Common myeloid progenitor, CD34-positive (primary cell): ENCODE measurements around the gene RNF13.
"Not testable (repeated sequence)": the region's sequence is repeated elsewhere in the genome, so short reads cannot be mapped to it uniquely, and the experiment has no call there.

ENCODE experiments used
- CTCF ChIA-PET: fragments of 350-600 bp; sonication (Branson Sonifier 250); formaldehyde crosslinking; loops from one replicate; lab custom pipeline; 2021; ENCODE audit warnings: antibody characterized with exemption; lab: Charles Lee
- POLR2A ChIA-PET: fragments of 350-600 bp; sonication (Branson Sonifier 250); formaldehyde crosslinking; loops from one replicate; lab custom pipeline; 2021; ENCODE audit warnings: antibody characterized with exemption; lab: Charles Lee
- DNase-seq, 3 donors: peaks; one replicate each; pipeline versions ENCODE4 v3.0.0 to v3.0.0-alpha.2; 2013
- H3K27ac ChIP-seq, 2 experiments: 1 replicate in 1 of 2; 2 replicates in 1 of 2; pipeline ENCODE4 v1.7.0; 2013; ENCODE audit warnings: inconsistent platforms in 2 of 2, low read length in 2 of 2, mild to moderate bottlenecking in 2 of 2, low read depth in 1 of 2, moderate library complexity in 1 of 2; ENCODE audit not compliant: severe bottlenecking in 2 of 2, insufficient read depth in 1 of 2, poor library complexity in 1 of 2
- H3K27me3 ChIP-seq, 5 experiments: replicated peaks in 2 of 5; 1 replicate in 3 of 5; 2 replicates in 2 of 5; pipeline versions ENCODE4 v1.6.1 to v1.7.0; 2013; ENCODE audit warnings: low read length in 4 of 5, mild to moderate bottlenecking in 2 of 5, moderate library complexity in 2 of 5, inconsistent platforms in 1 of 5; ENCODE audit not compliant: insufficient read depth in 5 of 5, control insufficient read depth in 4 of 5
- H3K36me3 ChIP-seq, 4 experiments: 1 replicate in 2 of 4; 2 replicates in 2 of 4; pipeline versions ENCODE4 v1.6.1 to v1.7.0; 2013; ENCODE audit warnings: low read length in 3 of 4, control low read depth in 1 of 4, mild to moderate bottlenecking in 1 of 4; ENCODE audit not compliant: control insufficient read depth in 4 of 4, insufficient read depth in 4 of 4
- H3K4me1 ChIP-seq, 4 experiments: 1 replicate in 3 of 4; 2 replicates in 1 of 4; pipeline versions ENCODE4 v1.6.1 to v1.7.1; 2013; ENCODE audit warnings: low read length in 3 of 4, mild to moderate bottlenecking in 3 of 4, control low read depth in 1 of 4, inconsistent platforms in 1 of 4, moderate library complexity in 1 of 4; ENCODE audit not compliant: control insufficient read depth in 4 of 4, insufficient read depth in 4 of 4; ENCODE audit errors: control extremely low read depth in 1 of 4
- H3K4me3 ChIP-seq, 7 experiments: 1 replicate in 4 of 7; 2 replicates in 3 of 7; pipeline versions ENCODE4 v1.5.1 to v1.7.0; 2013; ENCODE audit warnings: mild to moderate bottlenecking in 7 of 7, low read length in 6 of 7, moderate library complexity in 6 of 7, inconsistent platforms in 2 of 7, low read depth in 2 of 7, control low read depth in 1 of 7; ENCODE audit not compliant: insufficient read depth in 4 of 7, control insufficient read depth in 1 of 7; ENCODE audit errors: extremely low read depth in 1 of 7
- H3K9me3 ChIP-seq, 5 experiments: 1 replicate in 4 of 5; 2 replicates in 1 of 5; pipeline versions ENCODE4 v1.6.1 to v1.7.1; 2013; ENCODE audit warnings: low read length in 4 of 5, mild to moderate bottlenecking in 2 of 5, inconsistent platforms in 1 of 5, low read depth in 1 of 5, moderate library complexity in 1 of 5; ENCODE audit not compliant: control insufficient read depth in 4 of 5, insufficient read depth in 2 of 5; ENCODE audit errors: control extremely low read depth in 1 of 5
- WGBS: methylation state at CpG from one replicate; pipeline ENCODE4 v1.1.5; 2013; ENCODE audit not compliant: insufficient coverage; 5-methylcytosine and 5-hydroxymethylcytosine counted together

Gene RNF13

GRCh38 chr3:149883134-149883533 lies 70.1 kb downstream of the RNF13 start:
- POLR2A ChIA-PET = interaction anchor here (0.7 kb wide), 1 partner anchor 36 kb away, joined by 5 read pairs; no protein-coding TSS in a partner anchor
- peaks cover 0 to 6% (median 2%) of the 10 kb centered on the region in 4 experiments for H3K36me3 ChIP-seq
- peaks cover 0 to 9% (median 6%) of the 10 kb centered on the region in 5 experiments for H3K9me3 ChIP-seq
- H3K4me3 ChIP-seq = no peak overlapping the region
- peaks cover 0 to 9% (median 3%) of the 10 kb centered on the region in 4 experiments for H3K4me1 ChIP-seq
- CTCF ChIA-PET = interaction anchor here (0.7 to 1.6 kb wide), 5 partner anchors 9 to 580 kb away, joined by 3 to 4 read pairs (median 3); no protein-coding TSS in a partner anchor
- DNase-seq = no peak
- H3K27ac ChIP-seq = no peak overlapping the region
- no CpG with 5 or more reads among the region's 1 CpG for WGBS
- no peaks in the 10 kb centered on the region for H3K27me3 ChIP-seq

GRCh38 chr3:149883860-149884259 lies 70.8 kb downstream of the RNF13 start:
- POLR2A ChIA-PET, DNase-seq, H3K27ac ChIP-seq, H3K9me3 ChIP-seq, H3K36me3 ChIP-seq, H3K4me1 ChIP-seq, H3K4me3 ChIP-seq, H3K27me3 ChIP-seq: not testable (repeated sequence)
- WGBS = 100% methylated on average over 5 of the region's 5 CpGs
- CTCF ChIA-PET = interaction anchor here (1.3 to 1.6 kb wide), 3 partner anchors 8 to 19 kb away, joined by 3 read pairs; no protein-coding TSS in a partner anchor

GRCh38 chr3:149884848-149885247 lies 71.8 kb downstream of the RNF13 start:
- H3K9me3 ChIP-seq, H3K36me3 ChIP-seq, H3K27me3 ChIP-seq, CTCF ChIA-PET, DNase-seq, H3K4me1 ChIP-seq, H3K4me3 ChIP-seq, POLR2A ChIA-PET, H3K27ac ChIP-seq: not testable (repeated sequence)

- H3K27ac ChIP-seq = no peak overlapping the region
- WGBS = 100% methylated on average over 6 of the region's 9 CpGs
- CTCF ChIA-PET = interaction anchor here (0.8 kb wide), 1 partner anchor 12 kb away, joined by 3 read pairs; no protein-coding TSS in a partner anchor
- POLR2A ChIA-PET = no interaction called here
- peaks cover 0 to 9% (median 6%) of the 10 kb centered on the region in 5 experiments for H3K9me3 ChIP-seq
- no peaks in the 10 kb centered on the region for H3K27me3 ChIP-seq
- peaks cover 0 to 6% (median 2%) of the 10 kb centered on the region in 4 experiments for H3K36me3 ChIP-seq
- no peak for DNase-seq
- no peak overlapping the region for H3K4me3 ChIP-seq
- peaks cover 0 to 1% (median 0%) of the 10 kb centered on the region in 4 experiments for H3K4me1 ChIP-seq
Measured at GRCh38 chr3:149886957-149887356, 73.9 kb downstream of the RNF13 start.

GRCh38 chr3:149891621-149892020 lies 78.6 kb downstream of the RNF13 start:
- DNase-seq = no peak
- Histone ChIP-seq H3K27ac (no peak overlapping the region), H3K4me3 (no peak overlapping the region), H3K36me3 (peaks cover 3 to 7% (median 4%) of the 10 kb centered on the region in 4 experiments), H3K9me3 (no peaks in the 10 kb centered on the region), H3K27me3 (no peaks in the 10 kb centered on the region), H3K4me1 (no peaks in the 10 kb centered on the region)
- ChIA-PET POLR2A (no interaction called here), CTCF (interaction anchor here (0.6 to 2.4 kb wide), 4 partner anchors 8 to 982 kb away, joined by 3 to 8 read pairs (median 3); no protein-coding TSS in a partner anchor)

- no peaks in the 10 kb centered on the region for H3K4me1 ChIP-seq
- WGBS = 100% methylated on average over 9 of the region's 10 CpGs
- H3K4me3 ChIP-seq = no peak overlapping the region
- POLR2A ChIA-PET = interaction anchor here (1.4 kb wide), 1 partner anchor 27 kb away, joined by 3 read pairs; no protein-coding TSS in a partner anchor
- peaks cover 2 to 10% (median 6%) of the 10 kb centered on the region in 4 experiments for H3K36me3 ChIP-seq
- CTCF ChIA-PET = interaction anchor here (1.2 to 1.4 kb wide), 2 partner anchors 9 to 13 kb away, joined by 3 read pairs; no protein-coding TSS in a partner anchor
- no peaks in the 10 kb centered on the region for H3K9me3 ChIP-seq
- no peak overlapping the region for H3K27ac ChIP-seq
- DNase-seq = no peak
- H3K27me3 ChIP-seq = no peaks in the 10 kb centered on the region
Measured at GRCh38 chr3:149892371-149892770, 79.4 kb downstream of the RNF13 start.

- POLR2A ChIA-PET = no interaction called here
- Histone ChIP-seq H3K4me3 (no peak overlapping the region), H3K36me3 (peaks cover 3 to 17% (median 16%) of the 10 kb centered on the region in 4 experiments), H3K9me3 (no peaks in the 10 kb centered on the region), H3K27me3 (no peaks in the 10 kb centered on the region), H3K27ac (no peak overlapping the region), H3K4me1 (no peaks in the 10 kb centered on the region)
- CTCF ChIA-PET = interaction anchor here (1.3 to 1.9 kb wide), 2 partner anchors 14 to 16 kb away, joined by 3 to 10 read pairs; no protein-coding TSS in a partner anchor
- DNase-seq = no peak
Measured at GRCh38 chr3:149894205-149894604, 81.2 kb downstream of the RNF13 start.
